ENCODE data around the gene ABCA7.
"Not testable (repeated sequence)": the region's sequence is repeated elsewhere in the genome, so short reads cannot be mapped to it uniquely, and the experiment has no call there.

ABCA7 gene

DNA sequence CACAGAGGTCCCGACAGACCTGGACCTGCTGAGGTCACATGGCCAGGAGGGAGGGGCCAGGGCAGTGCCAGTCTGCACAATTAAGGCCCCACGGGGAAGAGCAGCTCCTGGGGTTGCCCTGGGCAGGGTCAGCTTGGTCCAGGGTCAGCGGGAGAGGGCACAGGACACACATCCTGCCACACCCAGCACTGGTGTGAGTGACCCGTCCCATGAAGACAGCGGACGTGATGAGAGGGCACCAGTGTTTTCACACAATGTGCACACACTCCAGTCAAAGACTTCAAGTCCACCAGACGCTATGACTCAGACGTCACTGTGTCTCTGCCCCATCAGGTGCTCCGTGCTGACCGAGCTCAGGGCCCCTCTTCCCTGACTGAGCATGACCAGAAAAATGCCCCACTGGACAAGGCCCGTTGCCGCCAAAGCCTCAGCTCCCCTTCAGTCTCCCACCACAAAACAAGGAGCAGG, 23.2 kb upstream of the ABCA7 start:
- DNase-seq (ENCODE audit: low read depth in 2 of 2), result no peak

DNA sequence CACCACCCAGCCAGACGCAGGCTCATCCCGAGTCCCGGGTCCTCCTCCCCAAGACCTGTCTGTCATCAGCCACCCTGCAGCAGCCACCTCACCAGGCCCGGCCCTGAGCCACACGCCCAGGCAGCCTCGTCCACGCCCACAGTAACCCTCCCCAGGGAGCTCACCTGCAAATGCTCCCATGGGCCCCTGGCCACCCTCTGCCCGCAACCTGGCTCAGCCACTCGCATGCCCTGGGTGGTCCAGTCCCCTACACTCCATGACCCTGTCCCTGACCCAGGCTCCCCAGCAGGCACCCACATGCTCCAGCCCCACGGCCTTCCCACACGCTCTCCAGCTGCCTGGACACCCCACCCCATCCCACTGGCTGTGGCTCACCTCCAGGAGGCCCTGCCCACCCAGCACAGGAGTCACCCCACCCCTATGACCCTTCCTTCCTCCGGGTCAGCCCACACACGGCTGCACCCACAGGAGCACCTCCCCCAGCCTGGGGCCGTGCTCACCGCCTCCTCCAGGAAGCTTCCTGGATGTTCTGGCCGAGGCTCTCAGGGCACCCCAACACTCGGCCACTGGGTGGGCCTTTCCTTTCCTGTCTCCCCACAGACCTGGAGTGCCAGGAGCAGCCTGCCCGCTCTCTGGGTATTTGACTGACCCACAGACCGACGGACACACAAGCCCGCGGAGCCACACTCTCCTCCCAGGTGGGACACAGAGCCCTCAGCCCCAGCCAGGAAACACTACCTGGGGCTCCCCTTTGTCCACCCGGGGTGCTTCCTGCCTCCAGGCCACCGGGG, 22.6 kb upstream of the ABCA7 start:
- DNase-seq (ENCODE audit: low read depth in 2 of 2), result no peak

DNA sequence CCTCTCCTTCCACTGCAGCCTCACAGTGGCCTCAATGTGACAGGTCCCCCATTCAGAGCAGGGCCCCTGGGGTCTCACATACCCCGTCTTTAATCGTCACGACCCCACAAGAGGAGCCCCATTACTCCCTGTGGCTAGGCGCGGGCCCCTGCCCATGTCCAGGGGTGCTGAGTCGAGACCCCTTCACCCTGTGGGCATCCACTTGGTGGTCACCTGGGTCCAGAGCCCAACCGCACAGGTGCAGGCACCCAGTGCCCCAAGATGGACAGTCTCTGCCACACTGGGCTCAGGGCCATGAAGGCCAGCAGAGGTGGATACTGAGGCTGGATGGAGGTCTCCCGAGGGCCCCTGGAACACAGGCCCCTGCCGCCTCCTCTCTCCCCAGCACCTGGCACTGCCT, 22.0 kb upstream of the ABCA7 start:
- DNase-seq (ENCODE audit: low read depth in 2 of 2), result no peak

DNA sequence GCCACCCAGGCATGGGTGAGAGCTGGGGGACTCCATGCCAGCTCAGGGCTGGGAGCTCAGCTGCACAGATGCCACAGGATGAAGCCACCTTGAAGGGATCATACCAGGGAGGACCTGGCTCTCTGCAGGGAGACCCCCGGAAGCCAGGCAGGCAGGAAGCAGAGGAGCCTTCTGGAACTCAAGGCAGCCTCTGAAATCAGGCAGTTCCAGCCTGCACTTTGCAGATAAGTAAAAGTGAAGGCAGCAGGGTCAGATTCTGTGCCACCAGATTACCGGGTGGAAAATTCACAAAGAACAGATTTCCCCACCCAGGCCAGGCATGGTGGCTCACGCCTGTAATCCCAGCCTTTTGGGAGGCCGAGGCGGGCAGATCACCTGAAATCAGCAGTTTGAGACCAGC, 21.5 kb upstream of the ABCA7 start:
- DNase-seq (ENCODE audit: low read depth in 2 of 2), result no peak

DNA sequence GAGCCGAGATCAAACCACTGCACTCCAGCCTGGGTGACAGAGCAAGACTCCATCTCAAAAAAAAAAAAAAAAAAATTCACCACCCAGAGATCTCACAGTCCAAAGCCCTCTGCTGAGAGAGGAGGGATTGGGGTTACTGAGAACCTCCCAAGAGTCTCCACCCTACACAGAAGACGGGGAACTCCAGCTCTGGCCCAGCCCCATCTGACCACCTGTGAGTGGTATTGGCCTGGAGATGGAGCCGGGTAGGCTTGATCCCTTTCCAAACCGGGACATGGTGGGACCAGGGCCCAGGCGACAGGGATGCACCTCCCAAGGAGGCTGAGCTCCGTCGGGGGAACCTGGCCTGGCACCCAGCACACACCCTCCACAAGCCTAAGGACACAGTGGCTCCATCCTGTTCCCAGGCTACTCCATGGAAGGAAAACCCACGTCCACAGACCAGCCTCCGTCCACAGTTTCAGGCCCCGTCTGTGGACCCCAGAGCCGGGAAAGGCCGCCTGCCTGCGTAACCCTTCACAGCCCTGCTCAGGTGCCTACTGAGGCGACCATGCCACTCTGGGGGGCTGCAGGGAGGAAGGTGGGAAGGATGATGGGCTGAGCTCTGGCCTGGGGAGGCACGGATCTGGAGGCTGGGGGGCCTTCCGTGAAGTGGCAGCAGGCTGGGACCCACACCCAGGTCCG, 20.8 kb upstream of the ABCA7 start:
- DNase-seq (ENCODE audit: low read depth in 2 of 2), result no peak

DNA sequence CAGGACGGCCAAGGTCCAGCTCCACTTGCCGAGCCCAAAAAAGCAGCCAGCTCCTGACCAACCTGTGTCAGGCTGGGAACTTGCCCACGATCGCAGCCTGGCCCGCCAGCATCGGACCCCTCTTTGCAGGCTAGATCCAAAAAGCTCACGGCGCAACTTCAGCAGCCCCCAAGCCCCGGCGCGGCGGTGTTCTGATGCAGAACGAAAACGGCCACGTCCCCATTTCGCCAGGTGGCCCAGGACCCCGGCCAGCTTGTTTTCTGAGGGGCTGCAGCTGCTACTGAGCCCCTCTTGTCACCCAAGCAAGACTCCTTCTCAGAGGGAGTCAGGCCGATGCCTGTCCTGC, 20.3 kb upstream of the ABCA7 start:
- DNase-seq (ENCODE audit: low read depth in 2 of 2), result no peak

DNA sequence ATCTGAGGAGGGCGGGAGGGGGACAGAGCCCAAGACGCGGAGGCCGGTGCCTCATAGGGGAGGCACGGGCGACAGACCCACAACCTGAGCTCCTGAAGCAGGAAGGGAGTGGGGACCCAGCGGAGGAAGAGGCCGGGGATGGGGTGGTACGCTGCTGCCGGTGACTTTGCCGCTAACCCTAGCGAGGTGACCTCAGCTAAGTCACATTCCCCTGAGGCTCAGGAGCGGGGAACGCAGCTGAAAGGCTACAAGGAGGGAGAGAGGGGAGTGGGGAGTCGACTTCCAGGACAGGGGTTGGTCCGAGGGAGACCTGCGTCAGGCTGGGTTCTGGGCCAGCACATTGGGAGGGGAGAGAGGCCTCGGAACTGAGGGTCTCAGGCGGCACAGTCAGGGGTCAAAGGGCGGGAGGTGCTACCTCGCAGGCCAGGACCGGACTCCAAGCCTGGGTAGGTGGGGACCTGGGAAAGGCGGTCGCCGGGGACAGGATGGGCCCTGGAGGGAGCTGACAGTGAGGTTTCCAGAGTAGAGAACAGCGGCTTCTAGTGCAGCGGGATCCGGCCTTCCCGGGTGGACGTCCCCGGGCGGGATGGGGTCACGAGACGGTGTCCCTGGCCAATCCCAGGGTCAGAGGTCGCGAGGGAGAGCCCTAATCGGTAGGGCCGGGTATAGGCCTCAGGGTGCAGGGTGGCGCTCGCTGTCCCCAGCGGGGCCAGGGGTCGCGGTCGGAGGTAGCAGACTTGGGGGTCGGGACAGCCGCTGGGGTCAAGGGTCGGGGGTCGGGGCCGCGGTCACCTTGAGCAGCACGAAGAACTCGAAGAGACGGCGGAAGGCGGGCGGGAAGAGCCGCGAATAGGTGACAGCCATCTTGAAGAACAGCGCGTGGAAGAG, 19.7 kb upstream of the ABCA7 start:
- DNase-seq (ENCODE audit: low read depth in 2 of 2), result no peak

DNA sequence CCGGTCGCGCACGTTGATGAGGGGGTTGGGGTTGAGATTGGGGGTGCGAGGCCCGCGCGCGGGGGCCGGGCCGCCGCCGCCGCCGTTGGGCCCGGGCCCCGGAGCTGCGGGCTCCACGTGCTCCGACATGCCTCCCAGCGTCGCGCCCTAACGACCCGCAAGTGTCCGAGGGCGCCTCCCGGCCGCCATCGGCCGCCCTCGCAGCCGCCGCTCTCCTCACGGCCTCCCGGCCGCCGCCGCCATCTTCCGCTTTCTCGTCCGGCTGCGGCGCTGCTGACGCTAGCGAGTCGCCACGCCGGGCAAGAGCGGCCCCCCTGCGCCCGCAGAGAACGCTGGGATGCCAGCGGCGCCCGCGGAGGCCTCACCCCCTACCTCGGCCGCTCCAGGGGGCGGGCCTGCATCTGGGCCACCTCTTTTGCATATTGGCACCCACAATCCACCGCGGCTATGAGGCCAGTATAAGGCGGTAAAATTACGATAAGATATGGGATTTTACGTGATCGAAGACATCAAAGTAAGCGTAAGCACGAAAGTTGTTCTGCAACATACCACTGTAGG, 19.0 kb upstream of the ABCA7 start, which contains the start of gene TMEM259:
Gene TMEM259, minus strand, starts transcription at position 256 of the 558 bp plus-strand sequence. Its CDS starts 127 bp downstream, at position 129.
- peak; percentile 94 to 97 for DNase-seq (ENCODE audit: low read depth in 2 of 2)

DNA sequence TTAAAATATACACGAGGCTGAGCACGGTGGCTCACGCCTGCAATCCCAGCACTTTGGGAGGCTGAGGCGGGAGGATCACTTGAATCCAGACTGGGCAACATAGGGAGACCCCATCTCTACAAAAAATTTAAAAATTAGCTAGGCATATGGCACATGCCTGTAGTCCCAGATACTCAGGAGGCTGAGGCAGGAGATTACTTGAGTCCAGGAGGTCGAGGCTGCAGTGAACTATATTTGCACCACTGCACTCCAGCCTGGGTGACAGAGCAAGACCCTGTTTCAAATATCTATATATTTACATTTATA, 16.1 kb upstream of the ABCA7 start:
- DNase-seq (ENCODE audit: low read depth in 2 of 2), result not testable (repeated sequence)

DNA sequence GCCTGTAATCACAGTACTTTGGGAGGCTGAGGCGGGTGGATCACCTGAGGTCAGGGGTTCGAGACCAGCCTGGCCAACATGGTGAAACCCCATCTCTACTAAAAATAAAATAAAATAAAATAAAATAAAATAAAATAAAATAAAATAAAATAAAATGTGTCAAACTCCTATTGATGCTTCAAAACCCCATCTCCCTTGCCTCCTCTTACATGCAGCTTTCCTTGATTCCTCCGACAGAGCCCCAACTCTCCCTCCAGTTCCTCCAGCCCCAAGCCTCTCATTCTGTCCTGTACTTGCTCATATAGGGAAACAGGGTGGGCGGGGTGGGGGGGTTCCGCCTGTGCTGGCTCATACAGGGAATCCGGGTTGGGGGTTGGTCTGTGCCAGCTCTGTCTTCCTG, 14.8 kb upstream of the ABCA7 start:
- DNase-seq (ENCODE audit: low read depth in 2 of 2), result not testable (repeated sequence)

DNA sequence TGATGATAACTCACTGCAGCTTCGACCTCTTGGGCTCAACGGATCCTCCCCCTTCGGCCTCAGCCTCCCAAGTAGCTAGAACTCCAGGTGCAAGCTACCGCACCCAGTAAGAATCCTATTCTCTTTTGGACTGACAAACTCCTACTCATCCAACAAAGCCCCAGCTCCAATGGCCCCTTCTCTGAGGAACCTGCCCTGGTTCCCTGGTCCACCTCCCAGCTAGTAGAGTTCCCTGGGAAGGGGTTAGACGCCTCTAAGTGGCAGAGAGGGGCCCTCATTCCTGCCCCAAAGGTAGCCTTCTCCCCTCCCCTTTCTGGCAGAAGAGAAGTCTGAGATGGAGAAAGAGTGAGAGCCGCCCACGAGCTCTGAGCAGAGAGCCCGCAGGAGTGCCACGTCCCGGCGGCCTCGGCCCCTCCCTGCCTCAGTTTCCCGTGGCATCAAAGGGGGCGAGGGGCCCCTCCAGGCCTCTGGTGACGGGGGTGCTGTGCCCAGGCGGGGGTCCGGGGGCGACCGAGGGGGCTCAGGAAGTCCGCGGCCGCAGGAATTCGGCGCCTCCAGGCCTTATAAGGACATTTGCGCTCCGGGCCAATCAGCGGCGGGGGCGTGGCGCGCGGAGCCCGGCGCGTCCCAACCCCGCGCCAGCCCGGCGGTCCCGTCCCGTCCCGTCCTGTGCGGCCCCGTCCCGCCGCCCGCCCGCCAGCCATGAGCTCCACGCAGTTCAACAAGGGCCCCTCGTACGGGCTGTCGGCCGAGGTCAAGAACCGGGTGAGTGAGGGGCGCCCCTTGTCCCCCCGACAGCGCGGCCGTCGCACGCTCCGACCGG, 13.7 kb upstream of the ABCA7 start, which contains the start of gene CNN2:
Gene CNN2, plus strand, starts transcription at position 649 of the 823 bp plus-strand sequence. Its CDS starts 54 bp downstream, at position 703.
- peak in 1 of 2 donors; percentile 49 for DNase-seq (ENCODE audit: low read depth in 2 of 2)

DNA sequence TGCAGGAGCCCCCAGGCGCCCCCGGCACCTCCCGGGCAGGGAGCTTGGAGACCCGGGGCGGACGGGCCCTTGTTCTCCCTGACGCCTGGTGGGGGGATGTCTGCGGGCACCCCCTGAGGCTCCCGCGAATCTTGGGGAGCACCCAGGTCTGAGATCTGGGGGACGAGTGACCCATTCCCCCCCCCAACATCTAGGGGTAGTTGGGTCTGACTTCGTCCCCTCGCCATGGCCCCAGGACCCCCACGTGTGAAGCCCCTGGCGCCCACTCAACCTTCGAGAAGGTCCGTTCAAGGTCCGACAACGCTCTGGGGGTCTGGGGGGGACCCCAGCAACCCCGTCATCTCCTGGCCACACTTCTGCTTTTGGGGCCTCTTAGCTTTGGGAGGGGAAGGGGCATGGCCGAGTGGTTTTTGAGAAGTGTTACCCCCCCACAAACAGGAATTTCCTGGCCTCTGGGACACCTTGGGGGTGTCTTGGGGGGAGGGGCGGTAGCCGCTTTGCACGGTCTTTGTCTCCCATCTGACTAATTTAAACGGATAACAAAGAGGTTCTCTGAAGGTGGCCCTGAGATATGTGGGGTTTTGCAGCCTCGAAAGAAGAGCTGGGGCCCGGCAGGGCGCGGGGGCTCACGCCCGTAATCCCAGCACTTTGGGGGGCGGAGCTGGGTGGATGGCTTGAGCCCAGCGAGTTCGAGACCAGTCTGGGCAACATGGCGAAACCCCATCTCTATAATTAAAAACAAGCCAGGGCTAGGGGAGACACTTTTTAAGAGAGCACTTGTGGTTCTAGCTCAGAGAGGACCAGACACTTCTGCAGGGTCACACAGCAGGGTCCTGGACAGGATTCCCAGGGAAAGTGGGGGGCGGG, 12.9 kb upstream of the ABCA7 start:
- no peak for DNase-seq (ENCODE audit: low read depth in 2 of 2)

DNA sequence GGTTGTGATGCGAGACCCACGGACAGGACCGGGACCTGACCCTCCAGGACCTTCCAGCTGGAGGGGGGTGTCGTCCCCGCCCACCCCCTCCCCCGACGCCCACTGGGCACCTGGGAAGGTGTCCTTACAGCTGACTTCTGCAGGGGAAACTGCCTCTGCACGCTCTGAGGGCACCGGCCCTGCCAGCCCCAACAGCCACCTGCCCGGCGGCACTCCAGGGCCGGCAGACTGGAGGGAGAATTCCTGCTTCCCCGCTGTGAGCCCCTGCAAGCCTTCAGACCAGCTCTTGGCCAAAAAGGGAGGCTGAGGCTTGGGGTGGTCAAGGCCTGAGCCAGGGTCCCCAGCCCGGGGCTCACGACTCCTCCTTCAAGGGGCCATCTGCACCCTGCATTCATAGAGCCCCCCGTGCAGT, 12.3 kb upstream of the ABCA7 start:
- no peak for DNase-seq (ENCODE audit: low read depth in 2 of 2)

DNA sequence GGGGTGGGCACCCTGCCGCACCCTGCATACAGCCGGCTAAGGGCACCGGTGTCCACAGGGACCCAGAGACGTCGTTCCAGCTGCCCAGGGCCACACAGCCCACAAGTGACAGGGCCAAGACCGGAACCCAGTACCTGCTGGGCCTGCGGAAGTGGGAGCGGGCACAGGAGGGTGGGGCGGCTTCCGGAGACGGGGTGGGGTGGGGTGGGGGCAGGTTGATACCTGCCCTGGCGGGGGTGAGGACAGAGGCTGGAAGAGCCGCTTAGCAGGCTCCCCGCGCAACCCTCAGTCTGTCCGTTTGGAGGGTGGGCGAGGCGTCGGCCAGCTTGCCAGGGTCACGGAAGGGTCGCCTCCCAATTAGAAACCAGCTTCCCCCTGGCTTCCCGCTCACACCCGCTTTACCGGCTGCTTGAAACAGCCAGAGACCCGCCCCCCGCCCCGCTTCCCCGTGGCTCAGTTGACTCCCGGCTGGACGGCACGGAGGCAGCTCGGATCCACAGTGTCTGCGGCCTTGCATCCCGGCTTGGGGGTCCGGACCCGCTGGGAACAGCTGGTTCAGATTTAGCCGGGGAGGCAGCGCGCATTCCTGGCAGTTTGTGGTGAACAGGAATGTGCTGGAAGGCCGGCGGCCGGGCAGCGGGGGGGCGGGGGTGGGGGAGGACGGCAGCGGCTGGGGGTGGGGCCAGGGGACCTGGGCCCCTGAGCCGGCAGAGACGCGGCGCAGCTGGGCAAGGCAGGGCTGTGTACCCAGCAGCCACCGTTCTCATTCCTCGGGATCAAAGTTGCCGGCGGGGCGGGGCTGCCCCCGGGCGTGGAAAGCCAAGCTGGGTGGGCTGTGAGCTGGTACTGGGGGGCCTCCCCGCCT, 11.6 kb upstream of the ABCA7 start:
- DNase-seq (ENCODE audit: low read depth in 2 of 2), result no peak

DNA sequence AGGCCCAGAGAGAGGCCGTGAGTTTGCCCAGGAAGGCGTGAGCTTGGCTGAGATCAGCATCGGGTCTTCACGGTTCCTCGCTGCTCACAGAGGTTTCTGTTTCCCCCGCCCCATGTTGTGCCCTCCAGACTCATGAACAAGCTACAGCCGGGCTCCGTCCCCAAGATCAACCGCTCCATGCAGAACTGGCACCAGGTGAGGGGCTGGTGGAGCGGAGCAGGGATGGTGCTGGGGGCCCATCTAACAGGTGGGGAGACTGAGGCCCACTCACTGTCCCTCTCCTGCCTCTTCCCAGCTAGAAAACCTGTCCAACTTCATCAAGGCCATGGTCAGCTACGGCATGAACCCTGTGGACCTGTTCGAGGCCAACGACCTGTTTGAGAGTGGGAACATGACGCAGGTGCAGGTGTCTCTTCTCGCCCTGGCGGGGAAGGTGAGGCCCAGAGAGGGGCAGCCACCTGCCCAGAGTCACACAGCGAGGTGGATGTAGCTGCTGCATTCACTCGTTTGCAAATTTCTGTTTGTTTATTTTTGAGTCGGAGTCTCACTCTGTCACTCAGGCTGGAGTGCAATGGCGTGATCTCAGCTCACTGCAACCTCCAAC, 7.5 kb upstream of the ABCA7 start:
- DNase-seq (ENCODE audit: low read depth in 2 of 2), result no peak

DNA sequence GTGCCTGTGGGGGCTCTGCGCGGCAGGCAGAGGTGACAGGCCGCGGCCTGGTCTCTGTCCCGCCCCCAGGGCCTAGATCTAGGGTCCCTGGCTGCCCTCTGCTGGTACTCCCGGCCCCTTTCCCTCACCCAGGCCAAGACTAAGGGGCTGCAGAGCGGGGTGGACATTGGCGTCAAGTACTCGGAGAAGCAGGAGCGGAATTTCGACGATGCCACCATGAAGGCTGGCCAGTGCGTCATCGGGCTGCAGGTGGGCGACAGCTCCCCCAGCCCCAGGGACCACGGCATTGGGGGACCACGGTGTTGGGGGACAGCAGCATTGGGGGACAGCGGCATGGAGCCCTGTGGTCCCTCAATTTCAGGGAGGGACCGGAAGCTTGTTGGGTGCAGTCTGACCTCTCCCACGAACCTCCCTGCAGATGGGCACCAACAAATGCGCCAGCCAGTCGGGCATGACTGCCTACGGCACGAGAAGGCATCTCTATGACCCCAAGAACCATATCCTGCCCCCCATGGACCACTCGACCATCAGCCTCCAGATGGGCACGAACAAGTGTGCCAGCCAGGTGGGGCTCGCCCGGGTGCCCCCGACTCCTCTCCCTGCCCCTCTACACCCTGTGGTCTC, 3.8 kb upstream of the ABCA7 start:
- no peak for DNase-seq (ENCODE audit: low read depth in 2 of 2)

DNA sequence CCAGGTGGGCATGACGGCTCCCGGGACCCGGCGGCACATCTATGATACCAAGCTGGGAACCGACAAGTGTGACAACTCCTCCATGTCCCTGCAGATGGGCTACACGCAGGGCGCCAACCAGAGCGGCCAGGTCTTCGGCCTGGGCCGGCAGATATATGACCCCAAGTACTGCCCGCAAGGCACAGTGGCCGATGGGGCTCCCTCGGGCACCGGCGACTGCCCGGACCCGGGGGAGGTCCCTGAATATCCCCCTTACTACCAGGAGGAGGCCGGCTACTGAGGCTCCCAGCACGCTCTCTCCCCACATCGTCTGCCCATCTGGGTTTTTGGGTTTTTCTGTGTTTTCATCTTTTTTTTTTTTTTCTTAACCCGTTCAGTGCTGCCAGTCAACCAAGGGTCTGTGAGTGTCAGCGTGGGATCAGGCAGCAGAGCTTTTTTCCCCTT, 2.3 kb upstream of the ABCA7 start:
- DNase-seq (ENCODE audit: low read depth in 2 of 2), result no peak

DNA sequence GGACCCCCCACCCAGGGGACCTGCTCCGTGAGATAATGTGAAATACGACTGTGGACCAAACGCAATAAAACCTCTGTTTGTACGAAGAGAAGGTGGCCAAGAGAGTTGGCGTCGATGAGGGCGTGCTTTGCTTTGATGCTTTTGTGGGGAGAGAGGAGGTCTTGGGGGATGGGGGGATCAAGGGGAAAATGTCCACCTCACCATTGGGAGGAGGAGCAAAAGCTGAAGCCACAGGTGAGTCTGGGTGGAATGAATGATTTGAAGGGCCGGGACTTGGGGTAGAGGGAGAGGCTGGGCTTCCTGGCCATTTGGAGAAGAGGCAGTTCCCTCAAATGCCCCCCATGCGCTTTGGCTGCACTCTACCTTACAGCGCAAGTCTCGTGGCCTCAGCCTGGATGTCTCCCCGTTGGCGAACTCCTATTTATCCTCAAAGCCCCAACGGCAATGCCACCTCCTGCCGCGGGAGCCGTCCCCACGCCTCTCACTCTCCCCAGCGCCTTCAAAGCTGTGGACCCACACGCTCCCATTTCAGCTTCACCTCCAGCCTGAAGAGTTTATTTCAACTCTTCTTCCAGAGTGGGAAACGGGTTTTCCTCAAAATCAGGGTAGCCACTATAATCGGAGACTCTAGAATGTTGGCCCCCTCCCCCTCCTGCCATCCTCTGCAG, 795 bp upstream of the ABCA7 start:
- DNase-seq (ENCODE audit: low read depth in 2 of 2), result no peak
